ENCODE results near the gene PRDX5.

DNA sequence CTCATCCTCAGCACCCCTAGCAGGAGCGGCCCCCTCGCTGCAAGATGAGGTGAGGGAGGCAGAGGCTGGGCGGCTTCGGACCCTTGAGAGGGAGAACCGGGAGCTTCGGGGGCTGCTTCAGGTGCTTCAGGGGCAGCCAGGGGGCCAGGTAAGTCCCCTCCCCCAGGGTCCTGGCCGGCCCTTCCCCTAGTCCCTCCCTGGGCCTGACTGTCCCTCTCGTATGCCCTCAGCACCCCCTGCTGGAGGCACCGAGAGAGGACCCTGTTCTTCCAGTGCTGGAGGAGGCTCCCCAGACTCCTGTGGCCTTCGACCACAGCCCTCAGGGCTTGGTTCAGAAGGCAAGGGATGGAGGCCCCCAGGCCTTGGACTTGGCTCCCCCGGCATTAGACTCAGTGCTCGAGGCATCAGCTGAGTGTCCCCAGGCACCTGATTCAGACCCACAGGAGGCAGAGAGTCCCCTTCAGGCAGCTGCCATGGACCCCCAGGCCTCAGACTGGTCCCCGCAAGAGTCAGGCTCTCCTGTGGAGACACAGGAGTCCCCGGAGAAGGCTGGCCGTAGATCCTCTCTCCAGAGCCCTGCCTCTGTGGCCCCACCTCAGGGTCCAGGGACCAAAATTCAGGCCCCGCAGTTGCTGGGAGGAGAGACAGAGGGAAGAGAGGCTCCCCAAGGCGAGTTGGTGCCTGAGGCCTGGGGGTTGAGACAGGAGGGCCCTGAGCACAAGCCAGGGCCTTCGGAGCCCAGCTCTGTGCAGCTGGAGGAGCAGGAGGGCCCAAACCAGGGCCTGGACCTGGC is 26.0 kb downstream of the PRDX5 start:
- no peak for TF ChIP-seq BACH2 (CRISPR knock-in tag; IDR thresholded peaks at IDR 0.05; ENCODE audit: borderline replicate concordance)
- TF ChIP-seq ISL1 (CRISPR knock-in tag; IDR thresholded peaks at IDR 0.05): no peak
- no peak for TF ChIP-seq OSR1 (CRISPR knock-in tag; IDR thresholded peaks at IDR 0.05)
- no peak for TF ChIP-seq ESRRG (CRISPR knock-in tag; IDR thresholded peaks at IDR 0.05)
- TF ChIP-seq, protein P1, sequence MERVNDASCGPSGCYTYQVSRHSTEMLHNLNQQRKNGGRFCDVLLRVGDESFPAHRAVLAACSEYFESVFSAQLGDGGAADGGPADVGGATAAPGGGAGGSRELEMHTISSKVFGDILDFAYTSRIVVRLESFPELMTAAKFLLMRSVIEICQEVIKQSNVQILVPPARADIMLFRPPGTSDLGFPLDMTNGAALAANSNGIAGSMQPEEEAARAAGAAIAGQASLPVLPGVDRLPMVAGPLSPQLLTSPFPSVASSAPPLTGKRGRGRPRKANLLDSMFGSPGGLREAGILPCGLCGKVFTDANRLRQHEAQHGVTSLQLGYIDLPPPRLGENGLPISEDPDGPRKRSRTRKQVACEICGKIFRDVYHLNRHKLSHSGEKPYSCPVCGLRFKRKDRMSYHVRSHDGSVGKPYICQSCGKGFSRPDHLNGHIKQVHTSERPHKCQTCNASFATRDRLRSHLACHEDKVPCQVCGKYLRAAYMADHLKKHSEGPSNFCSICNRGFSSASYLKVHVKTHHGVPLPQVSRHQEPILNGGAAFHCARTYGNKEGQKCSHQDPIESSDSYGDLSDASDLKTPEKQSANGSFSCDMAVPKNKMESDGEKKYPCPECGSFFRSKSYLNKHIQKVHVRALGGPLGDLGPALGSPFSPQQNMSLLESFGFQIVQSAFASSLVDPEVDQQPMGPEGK (CRISPR knock-in tag; IDR thresholded peaks at IDR 0.05; ENCODE audit: borderline replicate concordance): no peak
- TF ChIP-seq, protein P2, sequence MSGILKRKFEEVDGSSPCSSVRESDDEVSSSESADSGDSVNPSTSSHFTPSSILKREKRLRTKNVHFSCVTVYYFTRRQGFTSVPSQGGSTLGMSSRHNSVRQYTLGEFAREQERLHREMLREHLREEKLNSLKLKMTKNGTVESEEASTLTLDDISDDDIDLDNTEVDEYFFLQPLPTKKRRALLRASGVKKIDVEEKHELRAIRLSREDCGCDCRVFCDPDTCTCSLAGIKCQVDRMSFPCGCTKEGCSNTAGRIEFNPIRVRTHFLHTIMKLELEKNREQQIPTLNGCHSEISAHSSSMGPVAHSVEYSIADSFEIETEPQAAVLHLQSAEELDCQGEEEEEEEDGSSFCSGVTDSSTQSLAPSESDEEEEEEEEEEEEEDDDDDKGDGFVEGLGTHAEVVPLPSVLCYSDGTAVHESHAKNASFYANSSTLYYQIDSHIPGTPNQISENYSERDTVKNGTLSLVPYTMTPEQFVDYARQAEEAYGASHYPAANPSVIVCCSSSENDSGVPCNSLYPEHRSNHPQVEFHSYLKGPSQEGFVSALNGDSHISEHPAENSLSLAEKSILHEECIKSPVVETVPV (CRISPR knock-in tag; IDR thresholded peaks at IDR 0.05): no peak
- TF ChIP-seq, protein P3, sequence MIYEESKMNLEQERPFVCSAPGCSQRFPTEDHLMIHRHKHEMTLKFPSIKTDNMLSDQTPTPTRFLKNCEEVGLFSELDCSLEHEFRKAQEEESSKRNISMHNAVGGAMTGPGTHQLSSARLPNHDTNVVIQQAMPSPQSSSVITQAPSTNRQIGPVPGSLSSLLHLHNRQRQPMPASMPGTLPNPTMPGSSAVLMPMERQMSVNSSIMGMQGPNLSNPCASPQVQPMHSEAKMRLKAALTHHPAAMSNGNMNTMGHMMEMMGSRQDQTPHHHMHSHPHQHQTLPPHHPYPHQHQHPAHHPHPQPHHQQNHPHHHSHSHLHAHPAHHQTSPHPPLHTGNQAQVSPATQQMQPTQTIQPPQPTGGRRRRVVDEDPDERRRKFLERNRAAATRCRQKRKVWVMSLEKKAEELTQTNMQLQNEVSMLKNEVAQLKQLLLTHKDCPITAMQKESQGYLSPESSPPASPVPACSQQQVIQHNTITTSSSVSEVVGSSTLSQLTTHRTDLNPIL (CRISPR knock-in tag; IDR thresholded peaks at IDR 0.05; ENCODE audit: low read depth): no peak
- no peak for TF ChIP-seq CSDC2 (CRISPR knock-in tag; IDR thresholded peaks at IDR 0.05)
- TF ChIP-seq ZC3H10 (CRISPR knock-in tag; IDR thresholded peaks at IDR 0.05): no peak
- no peak for TF ChIP-seq ARNTL (CRISPR knock-in tag; IDR thresholded peaks at IDR 0.05; ENCODE audit: borderline replicate concordance, low read depth)
- TF ChIP-seq RARB (CRISPR knock-in tag; IDR thresholded peaks at IDR 0.05): no peak
- TF ChIP-seq TCF4 (CRISPR knock-in tag; IDR thresholded peaks at IDR 0.05; ENCODE audit: borderline replicate concordance): no peak

Data from SK-N-SH treated with all-trans-retinoic acid at 6 μM for 48 hours (cell line).